AG04450 (cell line): Measurements from ENCODE around the gene EEIG2. TPM values are rescaled to one million over a fixed set of nuclear protein-coding genes. Genes with fewer than 3 reads are reported as not detected.

Experiments
- CTCF ChIA-PET: fragments of 300-600, 350-600 bp; formaldehyde crosslinking; extraction: SDS; loops from one replicate; lab custom pipeline; 2022; ENCODE audit warnings: antibody characterized with exemption, inconsistent platforms; lab: Charles Lee
- POLR2A ChIA-PET: fragments of 350-600 bp; formaldehyde crosslinking; extraction: SDS; loops from one replicate; lab custom pipeline; 2021; ENCODE audit warnings: antibody characterized with exemption, inconsistent platforms; lab: Yijun Ruan, JAX
- DNase-seq: peaks from one replicate; pipeline ENCODE4 v3.0.0-alpha.2; 2011; ENCODE audit warnings: low read depth, low spot score
- H3K27ac ChIP-seq: one replicate; pipeline ENCODE4 v1.5.1; 2012; ENCODE audit warnings: low read depth, low read length, control low read depth
- H3K27me3 ChIP-seq: one replicate; pipeline ENCODE4 v1.6.0; 2012; ENCODE audit warnings: low read length; ENCODE audit not compliant: control insufficient read depth, insufficient read depth
- H3K4me3 ChIP-seq: 2 replicates; pipeline ENCODE4 v1.5.1; 2011; ENCODE audit warnings: mild to moderate bottlenecking, low read depth, low read length, control low read depth
- H3K9me3 ChIP-seq: 2 replicates; pipeline ENCODE4 v1.5.1; 2012; ENCODE audit warnings: low read length; ENCODE audit not compliant: control insufficient read depth, insufficient read depth
- CTCF ChIP-seq: IDR thresholded peaks from 2 replicates; pipeline ENCODE4 v1.5.1; 2011; ENCODE audit warnings: low read depth, low read length, control low read depth, inconsistent platforms
- polyA plus RNA-seq: library from polyadenylated mRNA; depleted of rRNA; stranded (reverse); fragments of >200 nt; gene quantifications from 2 replicates; pipeline ENCODE4 v1.2.3, GENCODE V29; 2011

EEIG2 gene
- polyA plus RNA-seq, 1 experiment = 6.1 TPM

GRCh38 chr1:108597041-108597440 lies 37.1 kb downstream of the EEIG2 start:
- H3K27ac ChIP-seq = no peak overlapping the region
- DNase-seq = no peak

GRCh38 chr1:108598340-108598739 lies 38.4 kb downstream of the EEIG2 start:
- POLR2A ChIA-PET = no interaction called here
- DNase-seq = no peak

More at GRCh38 chr1:108597041-108597440, 37.1 kb downstream of the EEIG2 start:
- ChIA-PET POLR2A (no interaction called here), CTCF (no interaction called here)
- Histone ChIP-seq H3K4me3 (no peak overlapping the region), H3K27me3 (no peaks in the 10 kb centered on the region), H3K9me3 (no peaks in the 10 kb centered on the region)
- no peak for TF ChIP-seq CTCF

GRCh38 chr1:108600504-108600903 lies 40.6 kb downstream of the EEIG2 start:
- H3K9me3 ChIP-seq = no peaks in the 10 kb centered on the region
- ChIA-PET POLR2A (no interaction called here), CTCF (no interaction called here)
- no peak overlapping the region for H3K27ac ChIP-seq
- no peak for TF ChIP-seq CTCF
- H3K27me3 ChIP-seq = no peaks in the 10 kb centered on the region
- H3K4me3 ChIP-seq = no peak overlapping the region
- DNase-seq = no peak

More at GRCh38 chr1:108598340-108598739, 38.4 kb downstream of the EEIG2 start:
- no peak for TF ChIP-seq CTCF
- Histone ChIP-seq H3K9me3 (no peaks in the 10 kb centered on the region), H3K27me3 (no peaks in the 10 kb centered on the region), H3K27ac (no peak overlapping the region), H3K4me3 (no peak overlapping the region)
- CTCF ChIA-PET = no interaction called here

- Histone ChIP-seq H3K9me3 (no peaks in the 10 kb centered on the region), H3K27ac (no peak overlapping the region), H3K27me3 (no peaks in the 10 kb centered on the region), H3K4me3 (no peak overlapping the region)
- ChIA-PET CTCF (interaction anchor here (0.9 kb wide), 1 partner anchor 42 kb away, joined by 3 read pairs; the partner anchor contains the start of gene EEIG2), POLR2A (no interaction called here)
- TF ChIP-seq CTCF = no peak
- no peak for DNase-seq
Measured at GRCh38 chr1:108601708-108602410, 42.0 kb downstream of the EEIG2 start.

GRCh38 chr1:108605633-108606032 lies 45.7 kb downstream of the EEIG2 start:
- ChIA-PET CTCF (interaction anchor here (0.6 to 0.8 kb wide), 2 partner anchors 93 to 257 kb away, joined by 3 to 4 read pairs; no protein-coding TSS in a partner anchor), POLR2A (no interaction called here)
- H3K27me3 ChIP-seq = no peaks in the 10 kb centered on the region
- no peak for DNase-seq
- no peaks in the 10 kb centered on the region for H3K9me3 ChIP-seq
- H3K27ac ChIP-seq = no peak overlapping the region
- no peak overlapping the region for H3K4me3 ChIP-seq
- TF ChIP-seq CTCF = no peak
